H1 (cell line): ENCODE results near the gene RAB21. TPM values are rescaled to one million over a fixed set of nuclear protein-coding genes. Genes with fewer than 3 reads are reported as not detected.

Experiments used
- CTCF ChIA-PET: fragments of 300-600 bp; sonication (Branson Sonifier 250); formaldehyde crosslinking; loops from one replicate; lab custom pipeline; 2021; ENCODE audit not compliant: partially characterized antibody; lab: Charles Lee
- POLR2A ChIA-PET: fragments of 300-600 bp; sonication (Branson Sonifier 250); formaldehyde crosslinking; loops from one replicate; lab custom pipeline; 2021; ENCODE audit warnings: inconsistent platforms; ENCODE audit not compliant: partially characterized antibody; lab: Charles Lee
- DNase-seq, 2 experiments: peaks; one replicate each; pipeline versions ENCODE4 v3.0.0 to v3.0.0-alpha.2; 2010 to 2022; ENCODE audit warnings: low spot score in 2 of 2, low read depth in 1 of 2, mixed read lengths in 1 of 2
- FAIRE-seq: peaks from 2 replicates; lab custom pipeline; 2011; peaks lifted over from hg19 to GRCh38; lab: Jason Lieb, UNC
- H2AFZ ChIP-seq: 2 replicates; pipeline ENCODE4 v1.8.1; 2012; ENCODE audit warnings: low read length, inconsistent platforms
- H2AK5ac ChIP-seq: 2 replicates; pipeline ENCODE4 v1.6.1; 2013; ENCODE audit warnings: low read depth, low read length
- H2BK120ac ChIP-seq: replicated peaks from 2 replicates; pipeline ENCODE3; 2013; ENCODE audit warnings: low read depth, low read length, inconsistent platforms
- H2BK12ac ChIP-seq: 2 replicates; pipeline ENCODE4 v1.6.1; 2013; ENCODE audit warnings: low read depth, low read length
- H2BK15ac ChIP-seq: 2 replicates; pipeline ENCODE4 v1.6.1; 2013; ENCODE audit warnings: low read length
- H2BK20ac ChIP-seq: 2 replicates; pipeline ENCODE4 v1.6.1; 2013; ENCODE audit warnings: low read length
- H2BK5ac ChIP-seq: 2 replicates; pipeline ENCODE4 v1.6.1; 2013; ENCODE audit warnings: low read depth, low read length
- H3K14ac ChIP-seq: 2 replicates; pipeline ENCODE4 v1.6.1; 2013; ENCODE audit warnings: inconsistent platforms; ENCODE audit not compliant: insufficient read length
- H3K18ac ChIP-seq: 2 replicates; pipeline ENCODE4 v1.6.1; 2013; ENCODE audit warnings: low read length; ENCODE audit errors: extremely low read depth
- H3K23ac ChIP-seq: 2 replicates; pipeline ENCODE4 v1.6.1; 2013; ENCODE audit warnings: inconsistent platforms; ENCODE audit not compliant: insufficient read length
- H3K23me2 ChIP-seq: 2 replicates; pipeline ENCODE4 v1.6.1; 2013; ENCODE audit warnings: low read depth, low read length
- H3K27ac ChIP-seq: 2 replicates; pipeline ENCODE4 v1.6.1; 2011; ENCODE audit warnings: low read depth, low read length, inconsistent platforms
- H3K27me3 ChIP-seq, 4 experiments: replicated peaks in 1 of 4; 1 replicate in 1 of 4; 2 replicates in 3 of 4; pipeline versions ENCODE4 v1.6.1 to v1.8.1; 2011 to 2013; ENCODE audit warnings: low read length in 3 of 4, mild to moderate bottlenecking in 3 of 4, inconsistent platforms in 2 of 4, mixed read lengths in 2 of 4, moderate library complexity in 1 of 4; ENCODE audit not compliant: control insufficient read depth in 3 of 4, insufficient read depth in 3 of 4; ENCODE audit errors: extremely low read depth in 1 of 4
- H3K36me3 ChIP-seq, 4 experiments: 2 replicates each; pipeline versions ENCODE4 v1.6.1 to v1.8.1; 2011 to 2013; ENCODE audit warnings: mild to moderate bottlenecking in 4 of 4, low read length in 3 of 4, moderate library complexity in 2 of 4, control low read depth in 1 of 4, inconsistent platforms in 1 of 4; ENCODE audit not compliant: insufficient read depth in 4 of 4, control insufficient read depth in 2 of 4
- H3K4ac ChIP-seq: replicated peaks from 2 replicates; pipeline ENCODE3; 2013; ENCODE audit warnings: low read length, low read depth, mixed read lengths, inconsistent platforms; ENCODE audit not compliant: insufficient read length
- H3K4me1 ChIP-seq, 4 experiments: replicated peaks in 1 of 4; 1 replicate in 1 of 4; 2 replicates in 3 of 4; pipeline versions ENCODE4 v1.6.1 to v1.8.1; 2011 to 2013; ENCODE audit warnings: low read length in 3 of 4, inconsistent platforms in 2 of 4, mixed read lengths in 1 of 4; ENCODE audit not compliant: insufficient read depth in 4 of 4, control insufficient read depth in 3 of 4
- H3K4me2 ChIP-seq, 2 experiments: 2 replicates each; pipeline versions ENCODE4 v1.6.1 to v1.8.1; 2011 to 2013; ENCODE audit warnings: low read depth in 2 of 2, low read length in 2 of 2, control low read depth in 1 of 2, inconsistent platforms in 1 of 2, mild to moderate bottlenecking in 1 of 2; ENCODE audit not compliant: insufficient read depth in 1 of 2
- H3K4me3 ChIP-seq, 4 experiments: fragments of 200-600, 300-600 bp in 1 of 4; sonication (generic), shearing (Covaris generic), sonication (Bioruptor Twin) in 1 of 4; 2 replicates each; pipeline versions ENCODE4 v1.5.1 to v1.8.1; 2011 to 2016; ENCODE audit warnings: low read length in 4 of 4, low read depth in 3 of 4, control low read depth in 2 of 4, inconsistent platforms in 2 of 4, mild to moderate bottlenecking in 2 of 4, mixed read lengths in 1 of 4, moderate library complexity in 1 of 4; ENCODE audit not compliant: insufficient read depth in 2 of 4; ENCODE audit errors: extremely low read depth in 1 of 4
- H3K56ac ChIP-seq: replicated peaks from 2 replicates; pipeline ENCODE3; 2013; ENCODE audit warnings: low read depth, mild to moderate bottlenecking, mixed read lengths, low read length, inconsistent platforms; ENCODE audit not compliant: insufficient read length
- H3K79me1 ChIP-seq: 2 replicates; pipeline ENCODE4 v1.6.1; 2013; ENCODE audit warnings: low read depth, low read length, control low read depth
- H3K79me2 ChIP-seq, 2 experiments: 2 replicates each; pipeline versions ENCODE4 v1.6.1 to v1.8.1; 2012 to 2013; ENCODE audit warnings: low read length in 2 of 2, mild to moderate bottlenecking in 2 of 2, inconsistent platforms in 1 of 2; ENCODE audit not compliant: insufficient read depth in 2 of 2, control insufficient read depth in 1 of 2
- H3K9ac ChIP-seq, 4 experiments: replicated peaks in 1 of 4; 1 replicate in 1 of 4; 2 replicates in 3 of 4; pipeline versions ENCODE4 v1.6.1 to v1.8.1; 2011 to 2013; ENCODE audit warnings: low read depth in 3 of 4, low read length in 3 of 4, control low read depth in 2 of 4, mild to moderate bottlenecking in 2 of 4, moderate library complexity in 2 of 4, inconsistent platforms in 1 of 4; ENCODE audit errors: extremely low read depth in 1 of 4
- H3K9me3 ChIP-seq, 2 experiments: 2 replicates each; pipeline versions ENCODE4 v1.6.1 to v1.8.1; 2012 to 2013; ENCODE audit warnings: mild to moderate bottlenecking in 2 of 2, moderate library complexity in 2 of 2, control low read depth in 1 of 2, inconsistent platforms in 1 of 2, low read depth in 1 of 2, low read length in 1 of 2, mixed read lengths in 1 of 2; ENCODE audit not compliant: insufficient read depth in 2 of 2
- H4K20me1 ChIP-seq, 2 experiments: replicated peaks in 1 of 2; 2 replicates each; pipeline versions ENCODE3 to v1.8.1; 2011 to 2013; ENCODE audit warnings: inconsistent platforms in 2 of 2, low read length in 2 of 2, mild to moderate bottlenecking in 1 of 2; ENCODE audit not compliant: insufficient read depth in 2 of 2, control insufficient read depth in 1 of 2
- H4K5ac ChIP-seq: 2 replicates; pipeline ENCODE4 v1.6.1; 2013; ENCODE audit warnings: low read length, low read depth, mixed read lengths, inconsistent platforms; ENCODE audit not compliant: insufficient read length
- H4K8ac ChIP-seq: 2 replicates; pipeline ENCODE4 v1.8.0; 2013; ENCODE audit warnings: mild to moderate bottlenecking, moderate library complexity, low read length, inconsistent platforms; ENCODE audit not compliant: insufficient read depth; ENCODE audit errors: extremely low read depth
- H4K91ac ChIP-seq: replicated peaks from 2 replicates; pipeline ENCODE3; 2013; ENCODE audit warnings: low read length, mixed read lengths, inconsistent platforms; ENCODE audit not compliant: insufficient read length
- NANOG ChIP-seq: IDR thresholded peaks from 2 replicates; pipeline ENCODE4 v1.6.1; 2011; ENCODE audit warnings: low read length, low read depth, mild to moderate bottlenecking, inconsistent platforms; ENCODE audit not compliant: insufficient read depth, poor library complexity, severe bottlenecking
- SAP30 ChIP-seq: fragments of 300-600 bp; sonication (generic); IDR thresholded peaks from 2 replicates; pipeline ENCODE4 v1.7.1; 2012; ENCODE audit warnings: low read length, moderate library complexity, mild to moderate bottlenecking, inconsistent platforms; ENCODE audit not compliant: insufficient read depth, insufficient replicate concordance
- WGBS, 2 experiments: shearing (Covaris generic) in 1 of 2; methylation state at CpG; one replicate each; pipeline versions ENCODE4 v1.1.6 to v1.1.7; 2013 to 2015; ENCODE audit warnings: low lambda C conversion rate in 2 of 2, mixed read lengths in 2 of 2, inconsistent platforms in 1 of 2, low coverage in 1 of 2, missing lambda C conversion rate in 1 of 2; ENCODE audit not compliant: insufficient replicate concordance in 2 of 2, insufficient coverage in 1 of 2, insufficient read length in 1 of 2; ENCODE audit errors: extremely low coverage in 1 of 2, missing lambda C conversion rate in 1 of 2; 5-methylcytosine and 5-hydroxymethylcytosine counted together
- polyA plus RNA-seq, 7 experiments: library from polyadenylated mRNA; depleted of rRNA in 3 of 7; stranded (reverse) in 5 of 7; unstranded in 2 of 7; fragments of >200 nt in 5 of 7; fragments of 200-250 nt in 2 of 7; gene quantifications; 1 replicate in 5 of 7; 2 replicates in 1 of 7; 4 replicates in 1 of 7; pipeline versions ENCODE4 v1.2.1 to v1.2.3, GENCODE V29; 2011 to 2013; ENCODE audit warnings: missing spikeins in 2 of 7, mixed read lengths in 2 of 7
- total RNA-seq: library from RNA; stranded (reverse); fragmentation: NEBNext Ultra II Directional; extraction: Animal tissue kit (Norgen Biotek cat#: 25700); gene quantifications from 2 replicates; pipeline ENCODE4 v1.2.1, GENCODE V29; 2021

The RAB21 gene
- total and polyA plus RNA-seq, 2 of the 8 experiments (the other 6 are each of a cell fraction or from before 2014, with no cell fraction given): 1.2 to 47.2 TPM

DNA sequence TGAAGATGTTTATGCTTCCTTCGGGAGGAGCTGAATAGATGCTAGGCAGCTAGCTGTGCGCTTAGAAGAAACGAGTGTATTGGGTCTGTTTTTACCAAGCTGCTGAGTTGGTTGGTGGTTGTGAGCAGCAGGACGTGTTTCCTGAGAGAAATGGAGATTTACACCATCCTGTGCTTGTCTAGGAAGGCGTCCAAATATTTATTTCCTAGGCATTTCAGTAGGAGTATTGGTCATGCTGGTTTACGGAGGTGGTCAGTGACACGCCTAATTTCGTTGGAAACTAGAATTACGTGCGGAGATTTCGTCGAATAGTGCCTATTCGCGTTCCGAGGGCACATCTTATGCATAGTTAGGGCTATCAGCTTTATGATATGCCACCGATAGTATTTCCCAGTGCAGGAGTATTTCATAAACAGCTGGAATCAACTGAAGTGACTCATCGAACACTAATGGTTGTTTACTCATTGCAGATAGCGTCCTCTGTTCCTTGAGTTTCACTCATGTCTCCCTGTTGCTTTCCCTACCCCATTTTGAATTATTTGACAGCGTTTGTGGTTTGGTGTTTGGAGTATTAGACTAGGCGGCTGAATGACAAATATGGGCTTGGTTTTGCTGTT is 85.7 kb downstream of the RAB21 start:
- Histone ChIP-seq H4K8ac (peak overlapping the region; percentile 35; the same call in 1 of the 2 replicates), H4K20me1 (peaks cover 2 to 6% of the 10 kb centered on the region in 2 experiments), H3K4ac (no peak overlapping the region), H3K36me3 (no peaks in the 10 kb centered on the region), H3K9ac (peak overlapping the region; percentile 86 to 95 (median 90)), H4K5ac (no peak overlapping the region), H3K18ac (no peak overlapping the region), H3K23ac (no peak overlapping the region), H3K27ac (peak overlapping the region; percentile 93), H3K9me3 (no peaks in the 10 kb centered on the region), H3K23me2 (peaks cover 8% of the 10 kb centered on the region), H3K14ac (no peak overlapping the region), H3K27me3 (peaks cover 0 to 4% (median under 1%) of the 10 kb centered on the region in 4 experiments; a peak in 1 of 7 replicates), H2BK120ac (no peak overlapping the region), H2AK5ac (peak overlapping the region; percentile 93; the same call in 1 of the 2 replicates), H2BK20ac (no peak overlapping the region), H2BK15ac (no peak overlapping the region), H3K4me1 (peaks cover 0 to 4% (median 1%) of the 10 kb centered on the region in 4 experiments; a peak in 2 of 7 replicates), H2BK12ac (peak overlapping the region; percentile 63; the same call in 1 of the 2 replicates), H3K56ac (no peak overlapping the region), H3K4me3 (peak overlapping the region; percentile 85 to 91 (median 88)), H3K4me2 (peak overlapping the region; percentile 90 to 98), H3K79me1 (no peaks in the 10 kb centered on the region; the same call in 1 of the 2 replicates), H4K91ac (no peak overlapping the region), H3K79me2 (peaks cover 14 to 57% of the 10 kb centered on the region in 2 experiments), H2BK5ac (peak overlapping the region; percentile 85; the same call in 1 of the 2 replicates), H2AFZ (peak overlapping the region; percentile 86)
- DNase-seq (no peak), FAIRE-seq (no peak)
- 8% methylated on average over 20 of the region's 20 CpGs; no CpG with 5 or more reads in 1 of the 2 experiments for WGBS, 2 experiments
- ChIA-PET POLR2A (interaction anchor here (0.8 to 1.3 kb wide), 3 partner anchors 16 to 73 kb away, joined by 3 to 5 read pairs (median 3); no protein-coding TSS in a partner anchor), CTCF (interaction anchor here (1.1 kb wide), 1 partner anchor 154 kb away, joined by 3 read pairs; no protein-coding TSS in a partner anchor)
- TF ChIP-seq SAP30: no peak
- TF ChIP-seq NANOG: no peak
